ENCODE measurements around the gene NLRP8.
"Not testable (repeated sequence)": the region's sequence is repeated elsewhere in the genome, so short reads cannot be mapped to it uniquely, and the experiment has no call there.

The NLRP8 gene

GRCh38 chr19:55980415-55980814 lies 32.8 kb downstream of the NLRP8 start:
- no peak for DNase-seq (ENCODE audit: low read depth)

- no peak for DNase-seq (ENCODE audit: low read depth)
These were observed 37.6 kb downstream of the NLRP8 start for GRCh38 chr19:55985254-55985653.

GRCh38 chr19:55986487-55986886 lies 38.9 kb downstream of the NLRP8 start, which contains the start of gene NLRP5:
TSS of gene NLRP5 (plus strand) at chr19:55986775.
- DNase-seq (ENCODE audit: low read depth), result no peak

- no peak for DNase-seq (ENCODE audit: low read depth)
These were observed 43.2 kb downstream of the NLRP8 start for GRCh38 chr19:55990831-55991230.

GRCh38 chr19:55993492-55993891 lies 45.9 kb downstream of the NLRP8 start:
- no peak for DNase-seq (ENCODE audit: low read depth)

GRCh38 chr19:56014765-56015164 lies 67.1 kb downstream of the NLRP8 start:
- DNase-seq (ENCODE audit: low read depth), result no peak

- DNase-seq (ENCODE audit: low read depth), result no peak
These were observed 68.1 kb downstream of the NLRP8 start for GRCh38 chr19:56015756-56016155.

- not testable (repeated sequence) for DNase-seq (ENCODE audit: low read depth)
These were observed 71.7 kb downstream of the NLRP8 start for GRCh38 chr19:56019325-56019724.

- DNase-seq (ENCODE audit: low read depth), result not testable (repeated sequence)
These were observed 72.8 kb downstream of the NLRP8 start for GRCh38 chr19:56020355-56020975.

- DNase-seq (ENCODE audit: low read depth), result no peak
These were observed 79.1 kb downstream of the NLRP8 start for GRCh38 chr19:56026769-56027168.
